Fibroblast of villous mesenchyme (primary cell): Measurements from ENCODE around the gene CLSTN1. TPM values are rescaled to one million over a fixed set of nuclear protein-coding genes. Genes with fewer than 3 reads are reported as not detected.
"Not testable (repeated sequence)": the region's sequence is repeated elsewhere in the genome, so short reads cannot be mapped to it uniquely, and the experiment has no call there.

Experiments
- DNase-seq: peaks from one replicate; pipeline ENCODE4 v3.0.0-alpha.2; 2010; ENCODE audit warnings: low read depth
- H3K4me3 ChIP-seq: 2 replicates; pipeline ENCODE4 v1.5.1; 2011; ENCODE audit warnings: low read depth, mild to moderate bottlenecking, low read length
- total RNA-seq: library from RNA; depleted of rRNA; stranded (reverse); fragments of >200 nt; gene quantifications from 2 replicates; pipeline ENCODE4 v1.2.3, GENCODE V29; 2012
- TF ChIP-seq, protein P1 (sequence below): IDR thresholded peaks from 2 replicates; pipeline ENCODE4 v1.5.1; 2012; ENCODE audit warnings: low read depth, mild to moderate bottlenecking, low read length; ENCODE audit not compliant: insufficient read depth

CLSTN1 gene
- total RNA-seq, 1 donor: 126 TPM

DNA sequence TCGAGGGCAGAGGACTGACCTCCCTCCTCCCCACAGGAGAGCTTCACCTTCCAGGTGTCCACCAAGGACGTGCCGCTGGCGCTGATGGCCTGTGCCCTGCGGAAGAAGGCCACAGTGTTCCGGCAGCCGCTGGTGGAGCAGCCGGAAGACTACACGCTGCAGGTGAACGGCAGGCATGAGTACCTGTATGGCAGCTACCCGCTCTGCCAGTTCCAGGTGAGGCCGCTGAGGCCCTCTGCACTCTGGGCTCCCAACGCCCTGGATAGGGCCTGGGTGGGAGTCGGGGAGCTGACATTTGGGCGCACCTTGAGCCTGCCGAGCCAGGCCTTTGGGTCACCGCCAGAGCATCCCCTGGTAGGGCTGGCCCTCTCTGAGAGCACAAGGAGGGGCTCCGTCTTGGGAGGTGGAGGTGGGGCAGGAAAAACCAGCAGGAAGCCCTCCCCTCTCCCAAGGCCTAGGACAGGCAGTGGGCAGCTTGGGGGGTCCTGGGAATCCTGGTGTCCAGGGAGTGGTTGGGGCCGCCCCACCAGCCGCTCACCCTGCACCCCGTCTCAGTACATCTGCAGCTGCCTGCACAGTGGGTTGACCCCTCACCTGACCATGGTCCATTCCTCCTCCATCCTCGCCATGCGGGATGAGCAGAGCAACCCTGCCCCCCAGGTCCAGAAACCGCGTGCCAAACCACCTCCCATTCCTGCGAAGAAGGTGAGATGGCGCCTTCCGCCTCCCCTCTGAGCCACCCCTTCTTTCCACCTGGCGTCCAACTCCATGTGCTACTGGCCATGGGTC lies 107.2 kb downstream of the CLSTN1 start:
- no peak for DNase-seq
- TF ChIP-seq, protein P1, sequence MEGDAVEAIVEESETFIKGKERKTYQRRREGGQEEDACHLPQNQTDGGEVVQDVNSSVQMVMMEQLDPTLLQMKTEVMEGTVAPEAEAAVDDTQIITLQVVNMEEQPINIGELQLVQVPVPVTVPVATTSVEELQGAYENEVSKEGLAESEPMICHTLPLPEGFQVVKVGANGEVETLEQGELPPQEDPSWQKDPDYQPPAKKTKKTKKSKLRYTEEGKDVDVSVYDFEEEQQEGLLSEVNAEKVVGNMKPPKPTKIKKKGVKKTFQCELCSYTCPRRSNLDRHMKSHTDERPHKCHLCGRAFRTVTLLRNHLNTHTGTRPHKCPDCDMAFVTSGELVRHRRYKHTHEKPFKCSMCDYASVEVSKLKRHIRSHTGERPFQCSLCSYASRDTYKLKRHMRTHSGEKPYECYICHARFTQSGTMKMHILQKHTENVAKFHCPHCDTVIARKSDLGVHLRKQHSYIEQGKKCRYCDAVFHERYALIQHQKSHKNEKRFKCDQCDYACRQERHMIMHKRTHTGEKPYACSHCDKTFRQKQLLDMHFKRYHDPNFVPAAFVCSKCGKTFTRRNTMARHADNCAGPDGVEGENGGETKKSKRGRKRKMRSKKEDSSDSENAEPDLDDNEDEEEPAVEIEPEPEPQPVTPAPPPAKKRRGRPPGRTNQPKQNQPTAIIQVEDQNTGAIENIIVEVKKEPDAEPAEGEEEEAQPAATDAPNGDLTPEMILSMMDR: no peak
- no peak overlapping the region for H3K4me3 ChIP-seq

DNA sequence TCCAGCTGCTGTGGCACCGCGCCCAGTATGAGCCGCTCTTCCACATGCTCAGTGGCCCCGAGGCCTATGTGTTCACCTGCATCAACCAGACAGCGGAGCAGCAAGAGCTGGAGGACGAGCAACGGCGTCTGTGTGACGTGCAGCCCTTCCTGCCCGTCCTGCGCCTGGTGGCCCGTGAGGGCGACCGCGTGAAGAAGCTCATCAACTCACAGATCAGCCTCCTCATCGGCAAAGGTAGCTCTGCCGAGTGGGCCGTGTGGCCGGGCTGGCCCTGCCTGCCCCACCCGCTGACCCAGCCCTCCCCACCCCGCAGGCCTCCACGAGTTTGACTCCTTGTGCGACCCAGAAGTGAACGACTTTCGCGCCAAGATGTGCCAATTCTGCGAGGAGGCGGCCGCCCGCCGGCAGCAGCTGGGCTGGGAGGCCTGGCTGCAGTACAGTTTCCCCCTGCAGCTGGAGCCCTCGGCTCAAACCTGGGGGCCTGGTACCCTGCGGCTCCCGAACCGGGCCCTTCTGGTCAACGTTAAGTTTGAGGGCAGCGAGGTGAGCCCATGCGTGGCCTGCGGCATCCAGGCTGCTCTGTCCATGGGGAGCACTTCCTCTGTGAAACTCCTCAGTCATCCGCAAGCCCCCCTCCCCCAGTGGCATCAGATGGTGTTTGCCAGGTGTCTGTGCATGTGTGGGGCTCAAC lies 108.1 kb downstream of the CLSTN1 start:
- H3K4me3 ChIP-seq: no peak overlapping the region
- no peak for DNase-seq
- TF ChIP-seq, protein P1: no peak

DNA sequence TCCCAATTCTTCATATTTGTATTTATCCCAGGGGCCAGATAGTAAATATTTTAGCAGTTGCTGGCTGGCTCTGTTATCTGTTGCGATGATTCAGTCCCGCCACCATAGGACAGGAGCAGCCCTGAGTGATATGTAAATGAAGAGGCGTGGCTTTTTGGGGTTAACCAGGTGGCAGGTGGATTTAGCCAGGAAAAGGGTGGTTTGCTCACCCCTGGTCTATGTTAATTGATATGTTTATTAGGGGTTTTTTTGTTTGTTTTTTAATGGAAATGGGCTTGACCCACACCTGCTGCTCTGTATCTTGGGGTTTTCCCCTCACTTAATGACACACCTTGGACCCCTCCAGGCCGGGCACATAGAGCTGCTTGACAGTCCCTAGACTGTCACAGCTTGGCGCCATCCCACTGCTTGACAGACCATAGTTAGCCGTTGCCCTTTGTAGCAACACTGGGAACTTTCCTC lies 109.5 kb downstream of the CLSTN1 start:
- H3K4me3 ChIP-seq: no peak overlapping the region
- TF ChIP-seq, protein P1: no peak
- DNase-seq: no peak

DNA sequence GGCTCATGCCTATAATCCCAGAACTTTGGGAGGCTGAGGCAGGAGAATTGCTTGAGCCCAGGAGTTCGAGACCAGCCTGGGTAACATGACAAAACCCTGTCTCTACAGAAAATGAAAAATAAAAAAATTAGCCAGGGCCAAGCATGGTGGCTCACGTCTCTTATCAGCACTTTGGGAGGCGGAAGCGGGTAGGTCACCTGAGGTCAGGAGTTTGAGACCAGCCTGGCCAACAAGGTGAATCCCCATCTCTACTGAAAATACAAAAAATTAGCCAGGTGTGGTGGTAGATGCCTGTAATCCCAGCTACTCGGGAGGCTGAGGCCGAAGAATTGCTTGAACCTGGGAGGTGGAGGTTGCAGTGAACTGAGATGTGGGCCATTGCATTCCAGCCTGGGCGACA lies 111.0 kb downstream of the CLSTN1 start:
- H3K4me3 ChIP-seq, DNase-seq: not testable (repeated sequence)

DNA sequence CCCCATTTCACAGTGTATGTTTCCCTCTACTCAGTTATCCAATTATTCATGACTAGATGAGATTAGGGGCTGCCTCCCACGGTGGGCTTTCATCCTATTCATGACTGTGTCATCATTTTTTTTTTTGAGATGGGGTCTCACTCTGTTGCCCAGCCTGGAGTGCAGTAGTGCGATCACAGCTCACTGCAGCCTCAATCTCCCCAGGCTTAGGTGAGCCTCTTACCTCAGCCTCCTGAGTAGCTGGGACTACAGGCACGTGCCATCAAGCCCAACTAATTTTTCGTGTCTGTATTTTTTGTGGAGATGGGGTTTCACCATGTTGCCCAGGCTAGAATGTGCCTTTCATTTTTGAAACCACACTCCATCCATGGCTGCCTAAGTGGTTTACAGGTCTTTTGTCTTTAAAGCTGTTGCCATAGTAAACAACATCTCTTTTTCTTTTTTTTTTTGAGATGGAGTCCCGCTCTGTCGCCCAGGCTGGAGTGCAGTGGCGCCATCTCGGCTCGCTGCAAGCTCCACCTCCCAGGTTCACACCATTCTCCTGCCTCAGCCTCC lies 112.2 kb downstream of the CLSTN1 start:
- TF ChIP-seq, protein P1: no peak
- DNase-seq: no peak
- H3K4me3 ChIP-seq: no peak overlapping the region

DNA sequence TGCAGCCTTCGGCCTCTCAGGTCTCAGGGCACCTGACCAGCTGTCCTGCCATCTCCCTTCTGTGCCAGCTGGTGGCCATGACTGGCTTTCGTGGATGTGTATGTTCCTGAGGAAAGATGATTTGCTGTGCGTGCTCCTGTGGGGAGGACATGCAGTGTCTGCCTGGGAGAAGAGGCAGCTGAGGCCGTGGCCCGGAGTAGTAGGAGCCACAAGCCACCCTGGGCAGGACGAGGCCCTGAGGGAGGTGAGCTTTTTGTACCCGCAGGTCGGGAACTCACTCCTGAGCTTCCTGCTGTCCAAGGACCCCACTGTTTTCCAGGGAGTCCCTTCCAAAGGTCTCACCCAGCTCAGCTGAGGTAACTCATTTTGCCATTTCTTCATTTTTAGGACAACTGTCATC lies 113.7 kb downstream of the CLSTN1 start:
- no peak overlapping the region for H3K4me3 ChIP-seq
- DNase-seq: no peak
- TF ChIP-seq, protein P1: no peak

DNA sequence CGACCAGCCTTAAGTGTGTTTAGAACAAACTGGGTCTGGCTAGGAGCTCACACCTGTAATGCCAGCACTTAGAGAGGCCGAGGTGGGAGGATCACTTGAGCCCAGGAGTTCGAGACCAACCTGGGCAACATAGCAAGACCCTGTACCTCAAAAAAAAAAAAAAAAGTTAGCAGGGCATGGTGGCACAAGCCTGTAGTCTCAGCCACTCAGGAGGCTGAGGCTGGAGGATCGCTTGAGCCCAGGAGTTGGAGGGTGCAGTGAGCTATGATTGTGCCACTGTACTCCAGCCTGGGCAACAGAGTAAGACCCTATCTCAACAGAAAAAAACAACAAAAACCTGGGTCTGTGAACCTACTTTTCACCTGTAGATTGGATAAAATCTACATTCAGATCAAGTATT lies 117.6 kb downstream of the CLSTN1 start:
- DNase-seq: no peak
- no peak overlapping the region for H3K4me3 ChIP-seq
- TF ChIP-seq, protein P1: no peak
